AG09309 (cell line): Measurements from ENCODE around the gene MAML2.

Experiments used
- DNase-seq: peaks from one replicate; pipeline ENCODE4 v3.0.0-alpha.2; 2010; ENCODE audit warnings: low read depth
- H3K4me3 ChIP-seq: 2 replicates; pipeline ENCODE4 v1.5.1; 2011; ENCODE audit warnings: mild to moderate bottlenecking, low read depth, low read length, moderate library complexity; ENCODE audit not compliant: control insufficient read depth
- TF ChIP-seq, protein P1 (sequence below): IDR thresholded peaks from 2 replicates; pipeline ENCODE4 v1.5.1; 2011; ENCODE audit warnings: mild to moderate bottlenecking, low read depth, low read length, inconsistent platforms; ENCODE audit not compliant: insufficient read depth, control insufficient read depth; ENCODE audit errors: missing control alignments

Gene MAML2

GRCh38 chr11:96332126-96332771, 10.7 kb downstream of the MAML2 start:
- DNase-seq = no peak
- TF ChIP-seq, protein P1, sequence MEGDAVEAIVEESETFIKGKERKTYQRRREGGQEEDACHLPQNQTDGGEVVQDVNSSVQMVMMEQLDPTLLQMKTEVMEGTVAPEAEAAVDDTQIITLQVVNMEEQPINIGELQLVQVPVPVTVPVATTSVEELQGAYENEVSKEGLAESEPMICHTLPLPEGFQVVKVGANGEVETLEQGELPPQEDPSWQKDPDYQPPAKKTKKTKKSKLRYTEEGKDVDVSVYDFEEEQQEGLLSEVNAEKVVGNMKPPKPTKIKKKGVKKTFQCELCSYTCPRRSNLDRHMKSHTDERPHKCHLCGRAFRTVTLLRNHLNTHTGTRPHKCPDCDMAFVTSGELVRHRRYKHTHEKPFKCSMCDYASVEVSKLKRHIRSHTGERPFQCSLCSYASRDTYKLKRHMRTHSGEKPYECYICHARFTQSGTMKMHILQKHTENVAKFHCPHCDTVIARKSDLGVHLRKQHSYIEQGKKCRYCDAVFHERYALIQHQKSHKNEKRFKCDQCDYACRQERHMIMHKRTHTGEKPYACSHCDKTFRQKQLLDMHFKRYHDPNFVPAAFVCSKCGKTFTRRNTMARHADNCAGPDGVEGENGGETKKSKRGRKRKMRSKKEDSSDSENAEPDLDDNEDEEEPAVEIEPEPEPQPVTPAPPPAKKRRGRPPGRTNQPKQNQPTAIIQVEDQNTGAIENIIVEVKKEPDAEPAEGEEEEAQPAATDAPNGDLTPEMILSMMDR = no peak
- no peak overlapping the region for H3K4me3 ChIP-seq

- DNase-seq = no peak
- TF ChIP-seq, protein P1 = no peak
- no peak overlapping the region for H3K4me3 ChIP-seq
Measured at GRCh38 chr11:96331699-96332116, 11.3 kb downstream of the MAML2 start.

DNA sequence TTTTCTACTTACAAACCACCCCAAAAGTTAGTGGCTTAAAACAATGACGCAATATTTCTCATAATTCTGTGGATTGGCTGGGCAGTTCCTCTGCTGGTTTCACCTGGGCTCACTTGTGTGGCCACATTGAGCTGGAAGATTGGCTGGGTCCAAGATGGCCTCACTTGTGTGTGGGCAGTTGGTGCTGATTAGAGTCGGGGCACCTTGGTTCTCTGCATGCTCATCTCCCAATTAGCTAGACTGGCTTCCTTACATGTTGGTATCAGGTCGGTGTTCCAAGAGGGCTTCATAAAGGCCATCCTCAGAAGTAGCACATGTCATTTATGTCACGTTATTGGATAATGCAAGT, 12.5 kb downstream of the MAML2 start:
- TF ChIP-seq, protein P1 = no peak
- no peak overlapping the region for H3K4me3 ChIP-seq
- DNase-seq = no peak

DNA sequence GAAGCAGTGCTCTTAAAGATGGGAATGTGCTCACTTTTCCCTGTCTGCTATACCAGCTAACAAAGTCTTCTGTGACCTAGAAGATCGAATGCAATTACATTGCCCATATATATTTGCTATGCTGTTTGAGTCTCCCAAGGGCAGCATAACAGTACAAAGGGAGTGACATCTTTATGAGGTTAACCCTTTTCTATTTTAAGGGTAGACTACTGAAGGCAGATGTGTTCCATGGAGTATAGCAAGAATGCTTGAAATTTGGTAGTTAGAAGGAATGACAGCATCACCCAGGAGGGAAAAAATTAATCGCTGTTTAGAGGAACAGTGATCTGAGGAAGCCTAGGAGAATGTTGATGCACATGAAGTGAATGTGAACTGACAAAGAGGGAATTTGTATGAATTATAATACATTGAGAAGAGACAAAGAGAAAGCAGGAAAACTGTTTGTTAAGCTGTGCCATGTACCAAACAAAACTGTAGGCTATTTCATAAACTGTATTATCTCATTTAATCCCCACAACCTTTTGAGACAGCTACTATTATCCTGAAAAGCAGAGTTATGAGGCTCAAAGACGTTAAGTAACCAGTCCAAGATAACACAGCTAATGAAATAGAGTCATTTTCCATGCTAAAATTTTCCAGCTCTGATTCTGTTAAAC, 13.0 kb downstream of the MAML2 start:
- TF ChIP-seq, protein P1 = no peak
- DNase-seq = no peak
- H3K4me3 ChIP-seq = no peak overlapping the region

- no peak for DNase-seq
- TF ChIP-seq, protein P1 = no peak
- H3K4me3 ChIP-seq = no peak overlapping the region
Measured at GRCh38 chr11:96329419-96329818, 13.6 kb downstream of the MAML2 start.

DNA sequence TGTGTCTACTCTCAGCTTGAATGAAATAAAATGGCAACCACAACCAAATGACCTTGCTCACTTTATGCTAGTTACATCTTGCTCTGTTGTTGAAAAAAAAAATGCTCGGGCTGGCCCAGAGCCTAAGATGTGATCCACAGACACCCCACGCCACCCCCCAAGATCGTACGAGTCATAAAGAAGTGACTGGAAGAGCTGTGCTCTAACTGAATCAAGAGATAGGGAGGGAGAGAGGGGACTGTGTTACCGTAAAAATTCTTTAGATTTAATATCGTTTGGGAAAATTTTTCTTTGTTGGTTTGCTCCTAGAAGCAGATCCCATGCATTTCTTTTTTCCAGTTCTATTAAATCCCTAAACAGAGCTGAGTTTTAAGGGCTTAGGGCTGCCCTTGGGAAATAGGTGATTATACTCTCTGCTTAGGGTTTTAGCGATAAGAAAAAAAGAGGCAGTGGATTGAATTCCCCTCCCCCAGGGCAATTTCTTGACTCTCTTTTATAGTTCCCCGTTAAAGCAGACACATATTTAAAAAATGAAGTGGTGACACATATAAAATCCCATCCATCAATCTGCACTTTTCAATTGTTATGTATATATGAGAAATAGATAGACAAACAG, 14.5 kb downstream of the MAML2 start:
- TF ChIP-seq, protein P1 = no peak
- H3K4me3 ChIP-seq = no peak overlapping the region
- no peak for DNase-seq

GRCh38 chr11:96326959-96327358, 16.0 kb downstream of the MAML2 start:
- no peak overlapping the region for H3K4me3 ChIP-seq
- TF ChIP-seq, protein P1 = no peak
- no peak for DNase-seq
